HCT116 (cell line): ENCODE results near the gene MPZ. TPM values are rescaled to one million over a fixed set of nuclear protein-coding genes. Genes with fewer than 3 reads are reported as not detected.

Source experiments
- ATAC-seq: fragments of 200-7000 bp; cut with Tn5 transposase; 2 replicates; pipeline ENCODE4 v1.9.1; 2020; ENCODE audit warnings: mild to moderate bottlenecking, moderate library complexity
- BruUV-seq: library from RNA; stranded (reverse); fragments of 400-500 nt; replicated peaks from 2 replicates; lab custom pipeline; 2021; lab: Mats Ljungman, UMichigan
- CTCF ChIA-PET: fragments of 300-600 bp; sonication (Branson Sonifier 250); formaldehyde crosslinking; loops from one replicate; lab custom pipeline; 2021; ENCODE audit warnings: antibody characterized with exemption; lab: Charles Lee
- POLR2A ChIA-PET: fragments of 300-600, 350-600 bp; sonication (Branson Sonifier 250); formaldehyde crosslinking; loops from one replicate; lab custom pipeline; 2021; ENCODE audit warnings: antibody characterized with exemption; lab: Charles Lee
- RAD21 ChIA-PET, 2 experiments: fragments of 300-600 bp; sonication (Branson Sonifier 250); formaldehyde crosslinking; loops; one replicate each; lab custom pipeline; 2023; ENCODE audit warnings: low total read pairs in 2 of 2; ENCODE audit not compliant: uncharacterized antibody in 2 of 2, unreplicated experiment in 2 of 2, low non-redundant PET in 1 of 2; lab: Charles Lee
- DNase-seq: peaks from one replicate; pipeline ENCODE4 v3.0.0-alpha.2; 2010; ENCODE audit warnings: low read depth, low spot score
- H2AFZ ChIP-seq: fragments of 200-600 bp; shearing (Covaris generic), sonication (generic); 2 replicates; pipeline ENCODE4 v1.6.1; 2017; ENCODE audit warnings: low read depth, mixed run types, mixed read lengths, antibody characterized with exemption, low read length; ENCODE audit not compliant: poor library complexity, severe bottlenecking
- H3K27ac ChIP-seq: 2 replicates; pipeline ENCODE4 v1.5.1; 2012; ENCODE audit warnings: low read depth, low read length
- H3K27me3 ChIP-seq: fragments of 200-600 bp; sonication (generic); 2 replicates; pipeline ENCODE4 v1.6.1; 2016; ENCODE audit warnings: mixed run types, low read length, mixed read lengths; ENCODE audit not compliant: insufficient read depth
- H3K36me3 ChIP-seq, 2 experiments: fragments of 200-500 bp in 1 of 2; fragments of 200-600 bp in 1 of 2; sonication (Bioruptor generic) in 1 of 2; sonication (generic) in 1 of 2; 2 replicates each; pipeline versions ENCODE4 v1.5.1 to v1.6.1; 2014 to 2016; ENCODE audit warnings: low read length in 2 of 2, inconsistent platforms in 1 of 2, mixed read lengths in 1 of 2, mixed run types in 1 of 2; ENCODE audit not compliant: insufficient read depth in 2 of 2, control insufficient read depth in 1 of 2
- H3K4me1 ChIP-seq, 2 experiments: fragments of 200-600 bp in 1 of 2; sonication (generic) in 1 of 2; 2 replicates each; pipeline versions ENCODE4 v1.5.1 to v1.6.1; 2012 to 2017; ENCODE audit warnings: low read length in 2 of 2, inconsistent platforms in 1 of 2, mild to moderate bottlenecking in 1 of 2, mixed read lengths in 1 of 2, mixed run types in 1 of 2, moderate library complexity in 1 of 2; ENCODE audit not compliant: insufficient read depth in 2 of 2, control insufficient read depth in 1 of 2
- H3K4me2 ChIP-seq: fragments of 200-600 bp; sonication (generic); 2 replicates; pipeline ENCODE4 v1.6.1; 2017; ENCODE audit warnings: mixed run types, low read length, mixed read lengths
- H3K4me3 ChIP-seq, 2 experiments: fragments of 200-600 bp in 1 of 2; sonication (generic) in 1 of 2; replicated peaks in 1 of 2; 2 replicates each; pipeline ENCODE4 v1.5.1; 2011 to 2016; ENCODE audit warnings: low read length in 2 of 2, control low read depth in 1 of 2, low read depth in 1 of 2, mild to moderate bottlenecking in 1 of 2, mixed read lengths in 1 of 2, mixed run types in 1 of 2
- H3K79me2 ChIP-seq: fragments of 200-600 bp; sonication (generic); 2 replicates; pipeline ENCODE4 v1.6.1; 2017; ENCODE audit warnings: mild to moderate bottlenecking, mixed run types, low read length, moderate library complexity, mixed read lengths; ENCODE audit not compliant: insufficient read depth
- H3K9ac ChIP-seq: fragments of 200-600 bp; sonication (generic); 2 replicates; pipeline ENCODE4 v1.6.1; 2016; ENCODE audit warnings: low read length, mixed read lengths
- H3K9me2 ChIP-seq: fragments of 200-600 bp; sonication (generic), shearing (Covaris generic); 2 replicates; pipeline ENCODE4 v1.6.1; 2017; ENCODE audit warnings: mixed run types, mild to moderate bottlenecking, moderate library complexity; ENCODE audit not compliant: insufficient read depth
- H3K9me3 ChIP-seq, 2 experiments: fragments of 200-500 bp in 1 of 2; fragments of 200-600 bp in 1 of 2; sonication (Bioruptor generic) in 1 of 2; sonication (generic) in 1 of 2; 2 replicates each; pipeline ENCODE4 v1.6.1; 2014 to 2017; ENCODE audit warnings: low read length in 2 of 2, mixed read lengths in 2 of 2, inconsistent platforms in 1 of 2, low read depth in 1 of 2, mild to moderate bottlenecking in 1 of 2, mixed run types in 1 of 2, moderate library complexity in 1 of 2; ENCODE audit not compliant: control insufficient read depth in 1 of 2, insufficient read depth in 1 of 2
- H4K20me1 ChIP-seq: fragments of 200-600 bp; sonication (generic), shearing (Covaris generic); 2 replicates; pipeline ENCODE4 v1.6.1; 2017; ENCODE audit warnings: mixed run types, mild to moderate bottlenecking, moderate library complexity; ENCODE audit not compliant: insufficient read depth
- EGR1 ChIP-seq: IDR thresholded peaks from 2 replicates; pipeline ENCODE4 v1.6.1; 2012; ENCODE audit warnings: low read depth
- FOSL1 ChIP-seq: IDR thresholded peaks from 2 replicates; pipeline ENCODE4 v1.6.1; 2012; ENCODE audit warnings: low read depth
- MAX ChIP-seq: IDR thresholded peaks from 2 replicates; pipeline ENCODE4 v1.6.1; 2012
- POLR2A ChIP-seq: IDR thresholded peaks from 2 replicates; pipeline ENCODE4 v1.7.0; 2011; ENCODE audit warnings: borderline replicate concordance; ENCODE audit not compliant: insufficient read depth, insufficient read length; ENCODE audit errors: extremely low read depth
- RAD21 ChIP-seq: IDR thresholded peaks from 2 replicates; pipeline ENCODE4 v1.6.1; 2012; ENCODE audit warnings: low read depth, mild to moderate bottlenecking
- SIN3A ChIP-seq: IDR thresholded peaks from 2 replicates; pipeline ENCODE4 v1.6.1; 2012; ENCODE audit warnings: low read depth
- YY1 ChIP-seq: IDR thresholded peaks from 2 replicates; pipeline ENCODE4 v1.6.1; 2011; ENCODE audit warnings: low read length, low read depth, moderate library complexity, mild to moderate bottlenecking; ENCODE audit not compliant: insufficient replicate concordance; ENCODE audit errors: extremely low read depth
- intact Hi-C: fragments of 100-400 bp; cut with micrococcal nuclease; formaldehyde crosslinking; loops from 2 replicates; pipeline ENCODE4 v1.10.0; 2022
- total RNA-seq: library from RNA; stranded (reverse); gene quantifications from one replicate; pipeline ENCODE4 v1.2.1, GENCODE V29; 2021; ENCODE audit not compliant: unreplicated experiment
- TF ChIP-seq, protein P1 (sequence below): IDR thresholded peaks from 2 replicates; pipeline ENCODE4 v1.6.1; 2011; ENCODE audit warnings: mild to moderate bottlenecking, low read length, moderate library complexity; ENCODE audit not compliant: insufficient replicate concordance; ENCODE audit errors: extremely low read depth

MPZ gene
- total RNA-seq, 1 experiment from 2014 or later = 3.6 TPM

DNA sequence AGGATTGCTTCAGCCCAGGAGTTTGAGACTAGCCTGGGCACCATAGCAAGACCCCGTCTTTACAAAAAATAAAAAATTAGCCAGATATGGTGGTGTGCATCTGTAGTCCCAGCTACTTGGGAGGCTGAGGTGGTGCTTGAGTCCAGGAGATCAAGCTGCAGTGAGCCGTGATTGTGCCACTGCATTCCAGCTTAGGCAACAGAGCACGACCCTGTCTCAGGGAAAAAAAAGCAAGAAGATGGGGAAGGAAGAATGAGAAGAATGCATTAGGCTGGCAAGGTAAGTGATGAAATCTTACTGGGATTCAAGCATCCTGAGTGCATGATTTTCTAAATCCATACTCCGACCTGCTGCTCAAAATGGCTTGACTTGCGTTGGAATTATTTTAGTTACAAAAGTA lies 44.5 kb downstream of the MPZ start:
- ATAC-seq = no peak
- POLR2A ChIA-PET = no interaction called here
- no peak overlapping the region for H2AFZ ChIP-seq

DNA sequence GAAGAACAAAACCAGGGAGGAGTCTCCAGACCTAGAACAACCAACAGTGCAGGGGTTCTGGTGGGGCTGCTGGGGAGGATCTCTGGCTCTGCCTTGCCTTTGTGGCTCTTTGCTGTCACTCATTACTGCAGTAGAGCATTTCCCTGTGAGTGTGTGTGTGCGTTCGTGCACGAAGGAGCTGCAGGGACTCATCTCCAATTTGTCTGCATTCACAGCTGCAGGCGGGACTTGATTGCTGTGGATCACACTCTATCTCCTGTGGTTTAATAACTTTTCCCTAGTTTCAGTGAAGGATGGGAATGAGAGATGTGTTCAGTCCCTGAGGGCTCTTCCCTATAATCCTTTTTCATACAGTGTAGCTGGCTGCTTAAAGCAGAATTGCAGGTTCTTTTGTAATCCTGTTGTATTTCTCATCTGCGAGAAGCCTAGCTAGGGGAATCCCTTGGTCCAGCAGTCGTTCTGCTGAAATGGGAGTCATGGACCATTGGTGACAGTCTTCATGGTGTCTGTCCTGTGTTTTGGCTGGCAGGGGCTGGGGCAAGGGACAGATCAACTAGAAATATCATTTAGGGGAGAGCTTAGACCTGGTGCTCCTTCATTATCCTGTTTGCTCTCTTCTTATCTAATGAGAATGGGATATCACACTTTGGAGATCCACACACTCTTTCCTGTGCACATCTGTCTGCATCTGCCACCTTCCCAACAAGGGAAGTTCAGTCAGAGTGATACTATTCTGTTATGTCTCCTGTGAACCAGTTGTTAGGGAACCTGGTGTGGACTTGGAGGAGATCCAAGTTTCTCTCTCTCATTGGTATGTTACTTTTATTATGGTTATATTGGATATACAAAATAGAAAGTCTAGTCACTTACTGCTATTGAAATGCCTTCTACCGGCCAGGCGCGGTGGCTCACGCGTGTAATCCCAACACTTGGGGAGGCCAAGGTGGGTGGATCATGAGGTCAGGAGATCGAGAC lies 48.2 kb downstream of the MPZ start:
- ATAC-seq = no peak
- no TSS peak for BruUV-seq

More for the DNA sequence above, 44.5 kb downstream of the MPZ start:
- ChIA-PET RAD21 (no interaction called here), CTCF (no interaction called here)
- no peaks in the 10 kb centered on the region for H3K36me3 ChIP-seq
- no peak overlapping the region for H3K4me3 ChIP-seq
- BruUV-seq = no TSS peak
- H3K27me3 ChIP-seq = peaks cover 10% of the 10 kb centered on the region
- no peak overlapping the region for H3K4me2 ChIP-seq
- TF ChIP-seq FOSL1 = no peak
- TF ChIP-seq YY1 = no peak
- no peak for TF ChIP-seq SIN3A
- no peak for TF ChIP-seq EGR1
- H4K20me1 ChIP-seq = no peaks in the 10 kb centered on the region
- H3K9ac ChIP-seq = no peak overlapping the region
- no peaks in the 10 kb centered on the region for H3K79me2 ChIP-seq
- no peak for DNase-seq
- intact Hi-C loops = no loop called here
- peaks cover 0 to 5% of the 10 kb centered on the region in 2 experiments; a peak in 1 of 4 replicates for H3K4me1 ChIP-seq
- no peaks in the 10 kb centered on the region for H3K9me2 ChIP-seq
- H3K9me3 ChIP-seq = no peaks in the 10 kb centered on the region
- H3K27ac ChIP-seq = no peak overlapping the region

More for the DNA sequence above, 48.2 kb downstream of the MPZ start:
- H3K4me3 ChIP-seq = no peak overlapping the region
- H3K79me2 ChIP-seq = no peaks in the 10 kb centered on the region
- no peaks in the 10 kb centered on the region for H4K20me1 ChIP-seq
- no peaks in the 10 kb centered on the region for H3K36me3 ChIP-seq
- CTCF ChIA-PET = no interaction called here
- RAD21 ChIA-PET = interaction anchor here in 1 of 2 experiments (0.6 kb wide), 1 partner anchor 155 kb away, joined by 3 read pairs; no protein-coding TSS in a partner anchor
- H3K27ac ChIP-seq = no peak overlapping the region
- TF ChIP-seq, protein P1, sequence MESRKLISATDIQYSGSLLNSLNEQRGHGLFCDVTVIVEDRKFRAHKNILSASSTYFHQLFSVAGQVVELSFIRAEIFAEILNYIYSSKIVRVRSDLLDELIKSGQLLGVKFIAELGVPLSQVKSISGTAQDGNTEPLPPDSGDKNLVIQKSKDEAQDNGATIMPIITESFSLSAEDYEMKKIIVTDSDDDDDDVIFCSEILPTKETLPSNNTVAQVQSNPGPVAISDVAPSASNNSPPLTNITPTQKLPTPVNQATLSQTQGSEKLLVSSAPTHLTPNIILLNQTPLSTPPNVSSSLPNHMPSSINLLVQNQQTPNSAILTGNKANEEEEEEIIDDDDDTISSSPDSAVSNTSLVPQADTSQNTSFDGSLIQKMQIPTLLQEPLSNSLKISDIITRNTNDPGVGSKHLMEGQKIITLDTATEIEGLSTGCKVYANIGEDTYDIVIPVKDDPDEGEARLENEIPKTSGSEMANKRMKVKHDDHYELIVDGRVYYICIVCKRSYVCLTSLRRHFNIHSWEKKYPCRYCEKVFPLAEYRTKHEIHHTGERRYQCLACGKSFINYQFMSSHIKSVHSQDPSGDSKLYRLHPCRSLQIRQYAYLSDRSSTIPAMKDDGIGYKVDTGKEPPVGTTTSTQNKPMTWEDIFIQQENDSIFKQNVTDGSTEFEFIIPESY = no peak
- TF ChIP-seq MAX = no peak
- TF ChIP-seq RAD21 = no peak
- TF ChIP-seq POLR2A = no peak
- TF ChIP-seq, all 23 proteins: peak for 0
- Histone ChIP-seq H3K4me1 (peaks cover 0 to 5% of the 10 kb centered on the region in 2 experiments; a peak in 1 of 4 replicates), H3K27me3 (peaks cover 14% of the 10 kb centered on the region), H3K9me2 (no peaks in the 10 kb centered on the region), H2AFZ (no peak overlapping the region), H3K4me2 (no peak overlapping the region), H3K9ac (no peak overlapping the region), H3K9me3 (peaks cover 0 to 6% of the 10 kb centered on the region in 2 experiments; a peak in 1 of 4 replicates)
- no peak for DNase-seq
- POLR2A ChIA-PET = no interaction called here
- intact Hi-C loops = no loop called here
